ENCODE data around the gene PDCD11. TPM values are rescaled to one million over a fixed set of nuclear protein-coding genes. Genes with fewer than 3 reads are reported as not detected.
"Not testable (repeated sequence)": the region's sequence is repeated elsewhere in the genome, so short reads cannot be mapped to it uniquely, and the experiment has no call there.

The PDCD11 gene
- total RNA-seq, 2 experiments from 2014 or later: 43.4 to 51.8 TPM

DNA sequence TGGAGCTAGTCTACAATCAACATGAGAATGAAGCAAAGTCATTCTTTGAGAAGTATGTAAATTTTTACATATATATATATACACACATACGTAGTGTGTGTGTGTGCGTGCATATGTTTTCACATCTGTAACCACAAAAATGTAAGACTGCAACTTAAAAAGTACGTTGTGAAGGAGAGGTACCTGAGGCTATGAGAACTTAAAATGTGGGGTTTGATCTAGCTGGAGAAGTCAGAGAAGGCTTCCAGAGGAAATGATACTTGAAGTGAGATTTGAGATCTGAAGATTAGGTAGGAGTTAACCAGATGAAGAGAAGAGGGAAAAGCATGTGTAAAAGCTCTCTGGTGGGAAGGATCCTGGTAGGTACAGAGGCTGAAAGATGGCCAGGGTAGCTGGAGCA is 22.9 kb upstream of the PDCD11 start:
- no peak for DNase-seq
- Mint-ChIP-seq H3K36me3 (ENCODE audit: low read depth) (peaks cover 34% of the 10 kb centered on the region), H3K4me3 (no peak overlapping the region), H3K27ac (peak overlapping the region; percentile 21), H3K27me3 (no peaks in the 10 kb centered on the region), H3K9me3 (no peaks in the 10 kb centered on the region), H3K4me1 (peaks cover 40% of the 10 kb centered on the region)
- ChIA-PET CTCF (interaction anchor here (0.6 to 1.2 kb wide), 3 partner anchors 13 to 1144 kb away, joined by 3 read pairs; no protein-coding TSS in a partner anchor), POLR2A (interaction anchor here (0.6 kb wide), 1 partner anchor 222 kb away, joined by 4 read pairs; no protein-coding TSS in a partner anchor)

DNA sequence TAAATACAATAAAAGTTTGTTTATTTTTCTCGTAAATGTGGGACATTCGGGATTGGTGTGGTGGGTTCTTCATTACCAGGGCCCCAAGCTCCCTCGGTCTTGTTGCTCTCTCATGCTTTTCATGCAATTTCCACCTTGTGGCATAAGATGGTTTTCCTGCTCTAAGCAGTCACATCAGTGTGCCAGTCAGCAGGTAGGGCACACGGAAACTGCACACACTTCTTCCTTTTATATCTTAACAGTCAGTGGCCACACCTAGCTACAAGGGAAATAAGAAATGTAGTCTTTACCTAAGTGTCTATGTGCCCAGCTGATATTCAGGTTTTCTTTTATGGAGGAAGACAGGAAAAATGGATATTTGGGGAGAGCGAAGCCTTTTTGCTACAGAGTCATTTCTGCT is 22.2 kb upstream of the PDCD11 start:
- Mint-ChIP-seq H3K4me1 (peaks cover 39% of the 10 kb centered on the region), H3K27ac (no peak overlapping the region), H3K27me3 (no peaks in the 10 kb centered on the region), H3K36me3 (ENCODE audit: low read depth) (peaks cover 36% of the 10 kb centered on the region), H3K4me3 (no peak overlapping the region), H3K9me3 (no peaks in the 10 kb centered on the region)
- no peak for DNase-seq
- CTCF ChIA-PET: interaction anchor here (0.6 to 1.2 kb wide), 3 partner anchors 12 to 1145 kb away, joined by 3 read pairs; no protein-coding TSS in a partner anchor
- POLR2A ChIA-PET: interaction anchor here (0.6 kb wide), 1 partner anchor 223 kb away, joined by 4 read pairs; no protein-coding TSS in a partner anchor

DNA sequence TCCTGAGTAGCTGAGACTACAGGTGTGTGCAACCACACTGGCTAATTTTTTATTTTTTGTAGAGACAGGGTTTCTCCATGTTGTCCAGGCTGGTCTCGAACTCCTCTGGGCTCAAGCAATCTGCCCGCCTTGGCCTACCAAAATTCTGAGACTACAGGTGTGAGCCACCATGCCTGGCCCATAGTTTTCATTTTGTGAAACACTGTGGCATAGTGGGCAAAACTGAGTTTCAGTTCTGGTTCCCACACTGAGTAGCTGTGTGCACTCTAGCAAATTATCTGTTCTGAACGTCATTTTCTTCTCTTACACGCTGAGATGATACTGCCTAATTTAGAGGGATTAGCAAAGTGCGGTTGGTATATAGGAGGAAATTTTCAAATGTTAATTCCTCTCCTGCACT is 13.7 kb upstream of the PDCD11 start:
- no peaks in the 10 kb centered on the region for H3K9me3 Mint-ChIP-seq
- no peak for DNase-seq
- H3K4me3 Mint-ChIP-seq: no peak overlapping the region
- H3K27me3 Mint-ChIP-seq: no peaks in the 10 kb centered on the region
- ChIA-PET CTCF (interaction anchor here (1.3 kb wide), 1 partner anchor 12 kb away, joined by 4 read pairs; no protein-coding TSS in a partner anchor), POLR2A (interaction anchor here (0.6 kb wide), 1 partner anchor 454 kb away, joined by 4 read pairs; no protein-coding TSS in a partner anchor)
- no peak overlapping the region for H3K27ac Mint-ChIP-seq
- peaks cover 54% of the 10 kb centered on the region for H3K36me3 Mint-ChIP-seq (ENCODE audit: low read depth)
- no peaks in the 10 kb centered on the region for H3K4me1 Mint-ChIP-seq

DNA sequence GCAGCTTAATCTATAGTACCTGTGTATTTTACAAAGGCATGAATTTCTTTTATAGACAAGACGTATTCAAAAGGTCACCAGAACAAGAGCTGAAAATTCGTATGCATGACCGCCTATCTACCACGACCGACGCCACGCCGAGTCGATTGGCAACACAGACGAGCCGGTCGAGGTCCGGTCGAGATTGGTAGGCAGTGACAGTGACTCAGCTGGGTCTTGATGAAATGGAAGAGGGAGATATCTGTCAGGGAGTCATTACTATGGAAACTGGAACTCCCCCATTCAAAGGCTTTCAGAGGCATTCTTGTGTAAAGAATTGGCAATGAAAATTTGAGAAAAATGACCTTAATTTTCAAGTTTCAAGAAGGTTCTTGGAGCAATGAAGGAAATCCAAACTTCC is 2.2 kb upstream of the PDCD11 start:
- Mint-ChIP-seq H3K27ac (no peak overlapping the region), H3K27me3 (no peaks in the 10 kb centered on the region), H3K9me3 (no peaks in the 10 kb centered on the region), H3K36me3 (ENCODE audit: low read depth) (peaks cover 31% of the 10 kb centered on the region), H3K4me3 (no peak overlapping the region), H3K4me1 (peaks cover 47% of the 10 kb centered on the region)
- POLR2A ChIA-PET: no interaction called here
- no peak for DNase-seq
- CTCF ChIA-PET: interaction anchor here (1.0 to 2.1 kb wide), 2 partner anchors 11 to 26 kb away, joined by 4 to 6 read pairs; partner anchors contain the start of gene TAF5

DNA sequence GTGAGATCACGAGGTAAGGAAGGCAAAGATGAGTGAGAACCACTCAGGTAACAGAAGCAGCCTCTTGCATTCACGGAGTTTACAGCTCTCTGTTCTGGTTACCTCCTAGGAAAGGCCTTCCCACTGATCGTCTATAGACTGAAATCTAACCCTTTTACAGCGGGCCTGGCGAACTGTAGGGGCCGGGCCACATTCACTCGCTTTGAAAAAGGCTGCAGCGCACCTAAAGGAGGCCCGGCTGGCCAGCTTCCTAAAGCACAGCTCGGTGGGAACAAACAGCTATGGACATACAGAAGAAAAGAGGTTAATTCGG is 716 bp upstream of the PDCD11 start:
- no peak for DNase-seq
- ChIA-PET POLR2A (interaction anchor here (0.5 kb wide), 1 partner anchor 681 kb away, joined by 4 read pairs; the partner anchor contains the start of gene SFXN2), CTCF (interaction anchor here (0.6 to 1.1 kb wide), 6 partner anchors 11 to 213 kb away, joined by 3 read pairs; no protein-coding TSS in a partner anchor)
- peaks cover 56% of the 10 kb centered on the region for H3K4me1 Mint-ChIP-seq
- H3K36me3 Mint-ChIP-seq (ENCODE audit: low read depth): peaks cover 39% of the 10 kb centered on the region
- peak overlapping the region; percentile 93 for H3K27ac Mint-ChIP-seq
- no peaks in the 10 kb centered on the region for H3K27me3 Mint-ChIP-seq
- H3K9me3 Mint-ChIP-seq: no peaks in the 10 kb centered on the region
- H3K4me3 Mint-ChIP-seq: peak overlapping the region; percentile 91

DNA sequence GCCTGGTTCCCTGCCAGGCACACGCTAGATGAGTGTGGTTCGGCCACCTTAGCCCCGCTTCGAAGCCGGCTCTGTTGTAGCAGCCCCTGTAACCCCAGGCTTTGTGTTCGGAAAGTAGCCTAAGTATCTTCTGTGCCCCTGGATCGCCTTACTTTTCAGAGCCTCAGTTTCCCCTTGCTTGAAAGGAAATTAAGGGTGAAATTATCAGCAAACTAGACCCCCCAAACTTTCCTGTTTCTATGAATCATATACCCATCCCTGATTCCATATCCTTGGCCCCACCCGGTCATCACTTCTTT is 312 bp downstream of the PDCD11 start:
- Mint-ChIP-seq H3K9me3 (no peaks in the 10 kb centered on the region), H3K4me1 (peaks cover 56% of the 10 kb centered on the region), H3K27me3 (no peaks in the 10 kb centered on the region), H3K27ac (peak overlapping the region; percentile 93), H3K36me3 (ENCODE audit: low read depth) (peaks cover 36% of the 10 kb centered on the region), H3K4me3 (peak overlapping the region; percentile 91)
- no peak for DNase-seq
- ChIA-PET CTCF (interaction anchor here (1.0 to 1.1 kb wide), 2 partner anchors 27 to 74 kb away, joined by 3 read pairs; no protein-coding TSS in a partner anchor), POLR2A (interaction anchor here (0.6 kb wide), 1 partner anchor 94 kb away, joined by 3 read pairs; no protein-coding TSS in a partner anchor)

DNA sequence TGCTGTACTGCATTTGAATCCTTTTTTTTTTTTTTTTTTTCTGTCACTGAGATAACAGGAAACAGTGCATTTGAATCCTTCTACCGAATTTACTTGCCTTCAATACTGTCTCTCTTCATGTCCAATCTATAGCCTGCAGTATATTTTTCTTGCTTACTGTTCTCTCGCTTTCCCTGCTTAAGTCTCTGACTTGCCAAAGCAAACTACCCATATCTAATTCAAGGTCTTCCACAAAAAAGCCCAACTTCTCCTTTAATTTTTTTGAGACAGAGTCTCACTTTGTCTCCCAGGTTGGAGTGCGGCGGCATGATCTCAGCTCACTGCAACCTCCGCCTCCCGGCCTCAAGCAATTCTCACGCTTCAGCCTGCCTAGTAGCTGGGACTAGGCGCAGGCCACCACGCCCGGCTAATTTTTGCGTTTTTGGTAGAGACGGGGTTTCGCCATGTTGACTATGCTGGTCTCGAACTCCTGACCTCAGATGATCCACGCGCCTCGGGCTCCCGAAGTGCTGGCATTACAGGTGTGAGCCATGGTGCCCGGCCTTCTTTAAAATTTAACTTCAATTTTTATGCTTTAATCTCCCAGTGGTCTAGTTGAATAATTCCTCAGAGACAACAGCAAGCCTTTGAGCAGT is 882 bp downstream of the PDCD11 start:
- Mint-ChIP-seq H3K9me3 (no peaks in the 10 kb centered on the region), H3K4me3 (peak overlapping the region; percentile 91), H3K27ac (peak overlapping the region; percentile 93), H3K4me1 (peaks cover 56% of the 10 kb centered on the region), H3K27me3 (no peaks in the 10 kb centered on the region), H3K36me3 (ENCODE audit: low read depth) (peaks cover 36% of the 10 kb centered on the region)
- DNase-seq: no peak
- ChIA-PET POLR2A (interaction anchor here (0.6 kb wide), 1 partner anchor 93 kb away, joined by 3 read pairs; no protein-coding TSS in a partner anchor), CTCF (interaction anchor here (1.8 kb wide), 1 partner anchor 19 kb away, joined by 5 read pairs; no protein-coding TSS in a partner anchor)

DNA sequence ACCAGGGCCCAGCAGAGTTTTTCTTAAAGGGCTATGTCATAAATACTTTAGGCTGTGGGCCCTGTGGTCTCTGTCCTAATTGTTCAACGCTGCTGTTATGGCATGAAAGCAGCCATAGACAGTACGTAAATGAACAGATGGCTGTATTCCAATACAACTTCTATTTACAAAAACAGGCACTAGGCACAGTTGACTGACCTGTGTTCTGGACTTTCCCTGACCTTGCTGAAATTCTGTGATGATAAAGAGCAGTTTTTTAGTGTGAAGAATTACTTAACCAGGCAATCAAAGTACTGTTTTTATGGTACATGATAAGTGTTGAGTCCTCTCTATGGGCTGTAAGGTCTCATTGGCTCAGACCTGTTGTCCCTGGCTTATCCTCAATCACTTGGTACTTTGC is 17.1 kb downstream of the PDCD11 start:
- Mint-ChIP-seq H3K9me3 (no peaks in the 10 kb centered on the region), H3K36me3 (ENCODE audit: low read depth) (peaks cover 63% of the 10 kb centered on the region), H3K4me1 (peaks cover 5% of the 10 kb centered on the region), H3K27ac (no peak overlapping the region), H3K27me3 (no peaks in the 10 kb centered on the region), H3K4me3 (no peak overlapping the region)
- CTCF ChIA-PET: interaction anchor here (1.0 to 1.5 kb wide), 3 partner anchors 19 to 79 kb away, joined by 3 to 4 read pairs (median 3); no protein-coding TSS in a partner anchor
- POLR2A ChIA-PET: no interaction called here
- no peak for DNase-seq

DNA sequence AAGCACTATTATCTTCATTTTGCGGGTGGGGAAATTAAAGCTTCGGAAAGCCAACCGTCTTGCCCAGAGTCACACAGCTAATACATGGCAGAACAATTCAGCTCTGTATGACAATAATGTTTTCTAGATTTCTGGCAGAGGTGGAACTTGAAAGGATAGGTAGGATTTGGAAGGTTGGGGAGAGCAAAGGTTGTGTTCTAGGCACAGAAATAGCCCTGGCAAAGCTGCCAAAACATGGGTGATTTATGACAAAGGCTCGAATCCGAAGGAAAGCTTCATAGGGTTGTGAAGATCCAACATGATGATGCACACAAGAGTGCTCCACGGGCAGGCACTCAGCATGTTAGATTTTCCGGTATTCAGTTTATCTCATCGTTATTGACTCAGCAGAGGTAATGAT is 19.2 kb downstream of the PDCD11 start:
- Mint-ChIP-seq H3K9me3 (no peaks in the 10 kb centered on the region), H3K27me3 (no peaks in the 10 kb centered on the region), H3K27ac (no peak overlapping the region), H3K36me3 (ENCODE audit: low read depth) (peaks cover 61% of the 10 kb centered on the region), H3K4me3 (no peak overlapping the region), H3K4me1 (peaks cover 5% of the 10 kb centered on the region)
- DNase-seq: no peak
- ChIA-PET CTCF (interaction anchor here (0.8 to 4.6 kb wide), 8 partner anchors 8 to 76 kb away, joined by 3 to 40 read pairs (median 6); no protein-coding TSS in a partner anchor), POLR2A (no interaction called here)

DNA sequence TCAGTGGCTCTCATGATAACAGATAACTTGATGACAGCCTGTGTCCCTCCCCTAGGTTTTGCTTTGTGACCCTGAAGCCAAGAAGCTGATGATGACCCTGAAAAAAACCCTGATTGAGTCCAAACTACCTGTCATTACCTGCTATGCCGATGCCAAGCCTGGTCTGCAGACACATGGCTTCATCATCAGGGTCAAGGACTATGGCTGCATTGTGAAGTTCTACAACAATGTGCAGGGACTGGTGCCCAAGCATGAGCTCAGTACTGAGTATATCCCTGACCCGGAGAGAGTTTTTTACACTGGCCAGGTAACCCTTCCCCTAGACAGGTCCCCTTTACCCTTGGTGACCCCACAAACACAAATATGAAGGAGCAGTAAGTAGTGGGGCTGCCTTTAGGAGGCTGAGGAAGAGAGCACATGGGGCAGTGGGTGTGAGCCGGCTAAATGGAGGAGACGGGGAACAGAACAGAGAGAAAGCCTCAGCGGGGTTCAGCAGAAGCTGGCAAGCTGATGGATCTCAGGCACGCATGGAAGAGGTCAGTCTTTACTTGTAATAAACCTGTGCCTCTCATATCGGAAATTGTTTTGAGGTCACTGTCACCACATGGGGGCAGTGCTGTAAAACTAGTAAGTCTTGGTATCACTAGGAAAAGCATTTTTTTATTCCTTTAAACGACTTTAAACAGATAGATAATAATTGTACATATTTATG is 20.2 kb downstream of the PDCD11 start:
- peaks cover 5% of the 10 kb centered on the region for H3K4me1 Mint-ChIP-seq
- POLR2A ChIA-PET: no interaction called here
- peaks cover 66% of the 10 kb centered on the region for H3K36me3 Mint-ChIP-seq (ENCODE audit: low read depth)
- DNase-seq: peak; percentile 83
- no peak overlapping the region for H3K4me3 Mint-ChIP-seq
- H3K9me3 Mint-ChIP-seq: no peaks in the 10 kb centered on the region
- no peaks in the 10 kb centered on the region for H3K27me3 Mint-ChIP-seq
- CTCF ChIA-PET: interaction anchor here (0.7 to 4.6 kb wide), 17 partner anchors 9 to 75 kb away, joined by 3 to 40 read pairs (median 5); partner anchors contain the start of gene CALHM3
- no peak overlapping the region for H3K27ac Mint-ChIP-seq

DNA sequence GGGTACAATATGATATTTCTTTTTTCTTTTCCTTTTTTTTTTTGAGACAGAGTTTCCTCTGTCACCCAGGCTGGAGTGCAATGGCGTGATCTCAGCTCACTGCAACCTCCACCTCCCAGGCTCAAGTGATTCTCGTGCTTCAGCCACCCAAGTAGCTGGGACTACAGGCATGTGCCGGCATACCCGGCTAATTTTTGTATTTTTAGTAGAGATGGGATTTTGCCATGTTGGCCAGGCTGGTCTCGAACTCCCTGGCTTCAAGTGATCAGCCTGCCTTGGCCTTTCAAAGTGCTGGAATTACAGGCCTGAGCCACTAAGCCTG is 20.7 kb downstream of the PDCD11 start:
- DNase-seq, H3K4me1 Mint-ChIP-seq, POLR2A ChIA-PET, H3K4me3 Mint-ChIP-seq, H3K27me3 Mint-ChIP-seq, H3K9me3 Mint-ChIP-seq, H3K27ac Mint-ChIP-seq: not testable (repeated sequence)
- CTCF ChIA-PET: interaction anchor here (0.6 to 4.6 kb wide), 11 partner anchors 10 to 85 kb away, joined by 3 to 40 read pairs (median 5); partner anchors contain the start of gene CALHM3
- H3K36me3 Mint-ChIP-seq (ENCODE audit: low read depth): peaks cover 66% of the 10 kb centered on the region

DNA sequence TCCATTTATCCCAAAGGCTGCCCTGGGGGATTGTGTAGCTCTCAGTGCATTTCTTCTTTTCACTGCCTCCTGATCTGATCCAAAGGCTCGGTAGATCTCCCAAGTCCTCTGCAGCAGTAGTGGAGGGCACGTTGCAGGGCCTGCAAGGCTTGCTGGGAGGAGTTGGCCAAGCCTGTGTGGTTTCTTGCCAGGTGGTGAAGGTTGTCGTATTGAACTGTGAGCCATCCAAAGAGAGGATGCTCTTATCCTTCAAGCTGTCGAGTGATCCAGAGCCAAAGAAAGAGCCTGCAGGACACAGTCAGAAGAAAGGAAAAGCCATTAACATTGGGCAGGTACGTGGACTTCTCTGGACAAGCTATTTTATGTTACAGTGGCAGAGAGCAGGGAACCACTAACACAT is 21.2 kb downstream of the PDCD11 start:
- Mint-ChIP-seq H3K4me1 (peaks cover 5% of the 10 kb centered on the region), H3K27me3 (no peaks in the 10 kb centered on the region), H3K27ac (no peak overlapping the region), H3K4me3 (no peak overlapping the region), H3K9me3 (no peaks in the 10 kb centered on the region), H3K36me3 (ENCODE audit: low read depth) (peaks cover 71% of the 10 kb centered on the region)
- ChIA-PET POLR2A (no interaction called here), CTCF (interaction anchor here (0.6 to 4.6 kb wide), 11 partner anchors 10 to 84 kb away, joined by 3 to 40 read pairs (median 5); partner anchors contain the start of gene CALHM3)
- no peak for DNase-seq

DNA sequence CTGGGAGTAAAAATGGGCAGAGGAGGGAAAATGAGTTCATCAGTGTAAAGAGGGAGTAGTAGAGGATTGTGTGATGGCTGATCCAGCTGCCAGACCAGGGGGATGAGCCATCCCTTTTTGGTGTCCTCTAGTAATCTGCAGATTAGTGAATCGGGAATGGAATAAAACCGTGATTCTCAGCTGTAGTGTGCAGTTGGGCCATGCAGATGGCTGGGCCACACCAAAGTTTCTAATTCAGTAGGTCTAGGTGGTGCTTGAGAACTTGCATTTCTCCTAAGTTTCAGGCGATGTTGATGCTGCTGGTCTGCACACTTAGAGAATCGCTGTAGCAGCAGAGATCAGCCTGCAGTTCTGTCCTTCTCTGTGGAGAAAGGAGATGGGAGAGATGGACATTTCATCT is 22.7 kb downstream of the PDCD11 start:
- ChIA-PET CTCF (interaction anchor here (0.7 to 4.6 kb wide), 7 partner anchors 30 to 584 kb away, joined by 3 to 40 read pairs (median 3); no protein-coding TSS in a partner anchor), POLR2A (no interaction called here)
- no peak overlapping the region for H3K4me3 Mint-ChIP-seq
- no peak for DNase-seq
- peaks cover 5% of the 10 kb centered on the region for H3K4me1 Mint-ChIP-seq
- no peak overlapping the region for H3K27ac Mint-ChIP-seq
- peaks cover 72% of the 10 kb centered on the region for H3K36me3 Mint-ChIP-seq (ENCODE audit: low read depth)
- H3K27me3 Mint-ChIP-seq: no peaks in the 10 kb centered on the region
- H3K9me3 Mint-ChIP-seq: no peaks in the 10 kb centered on the region
